OCI-LY1 (cell line): ENCODE data around the gene PCBP3.

Experiments used
- CTCF ChIP-seq: fragments of 200-600 bp; sonication (generic), shearing (Covaris generic); IDR thresholded peaks from 2 replicates; pipeline ENCODE4 v1.5.1; 2017; ENCODE audit warnings: mild to moderate bottlenecking, antibody characterized with exemption, low read length, moderate library complexity, mixed read lengths
- EZH2 ChIP-seq: fragments of 200-600 bp; sonication (generic), shearing (Covaris generic); IDR thresholded peaks from 2 replicates; pipeline ENCODE4 v1.8.0; 2017; ENCODE audit warnings: borderline replicate concordance, mixed run types, mild to moderate bottlenecking, antibody characterized with exemption, low read length, moderate library complexity, mixed read lengths

DNA sequence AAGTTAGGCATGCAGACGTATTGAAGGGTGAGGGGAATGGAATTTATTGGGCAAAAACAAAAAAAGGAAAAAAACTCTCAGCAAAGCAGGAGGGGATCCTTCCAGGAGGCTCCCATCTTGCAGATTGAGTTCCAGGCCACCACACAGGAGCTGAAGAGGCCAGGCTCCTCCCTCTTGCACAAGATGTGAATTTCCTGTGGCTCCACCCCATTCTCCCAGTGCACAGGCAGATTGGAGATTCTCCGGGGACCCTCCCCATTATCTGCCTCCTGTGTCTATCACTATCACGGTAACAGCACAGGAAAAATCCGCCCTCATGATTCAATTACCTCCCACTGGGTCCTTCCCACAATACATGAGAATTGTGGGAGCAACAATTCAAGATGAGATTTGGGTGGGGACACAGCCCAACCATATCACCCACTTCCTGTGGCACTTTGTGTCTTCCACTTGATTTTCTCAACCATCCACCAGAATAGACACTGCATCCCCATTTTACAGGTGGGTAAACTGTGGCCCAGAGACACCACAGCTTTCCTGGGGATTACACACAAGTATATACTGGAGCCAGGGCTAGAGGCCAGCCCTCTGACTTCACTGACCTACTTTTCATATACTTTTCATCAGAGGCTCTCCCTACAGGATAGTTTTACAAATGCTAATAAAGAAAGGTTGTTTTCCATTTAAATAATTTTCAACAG, 319.2 kb downstream of the PCBP3 start:
- TF ChIP-seq CTCF = no peak
- TF ChIP-seq EZH2 = no peak
